GM21423 (cell line): ENCODE results near the gene LRSAM1.

ENCODE experiments used
- ATAC-seq: cut with Tn5 transposase; IDR thresholded peaks from one replicate; pipeline ENCODE4 v1.9.1; 2021; ENCODE audit warnings: mild to moderate bottlenecking, moderate library complexity; ENCODE audit not compliant: unreplicated experiment

The LRSAM1 gene

GRCh38 chr9:127509261-127509954, 58.1 kb downstream of the LRSAM1 start:
- ATAC-seq, result no peak

- ATAC-seq, result no peak
These were observed 58.6 kb downstream of the LRSAM1 start for GRCh38 chr9:127509955-127510299.

GRCh38 chr9:127514468-127514867, 63.2 kb downstream of the LRSAM1 start:
- ATAC-seq, result no peak

GRCh38 chr9:127516835-127517607, 65.7 kb downstream of the LRSAM1 start:
- ATAC-seq, result no peak

GRCh38 chr9:127517620-127518019, 66.3 kb downstream of the LRSAM1 start:
- ATAC-seq, result no peak

GRCh38 chr9:127518091-127518856, 67.0 kb downstream of the LRSAM1 start:
- no peak for ATAC-seq

- ATAC-seq, result no peak
These were observed 68.2 kb downstream of the LRSAM1 start for GRCh38 chr9:127519301-127520166.

- no peak for ATAC-seq
These were observed 69.9 kb downstream of the LRSAM1 start for GRCh38 chr9:127520941-127521918.

GRCh38 chr9:127521919-127522304, 70.6 kb downstream of the LRSAM1 start:
- ATAC-seq, result no peak

GRCh38 chr9:127522727-127523126, 71.4 kb downstream of the LRSAM1 start:
- ATAC-seq, result no peak

GRCh38 chr9:127523312-127523851, 72.1 kb downstream of the LRSAM1 start:
- no peak for ATAC-seq

GRCh38 chr9:127524373-127524772, 73.1 kb downstream of the LRSAM1 start:
- no peak for ATAC-seq

GRCh38 chr9:127525401-127526188, 74.3 kb downstream of the LRSAM1 start:
- ATAC-seq, result no peak

GRCh38 chr9:127526655-127527559, 75.6 kb downstream of the LRSAM1 start:
- no peak for ATAC-seq

- no peak for ATAC-seq
These were observed 76.4 kb downstream of the LRSAM1 start for GRCh38 chr9:127527560-127528268.

- no peak for ATAC-seq
These were observed 77.3 kb downstream of the LRSAM1 start for GRCh38 chr9:127528422-127529251.
